Gastrocnemius medialis (tissue), 4 donors: Measurements from ENCODE around the gene SMIM10L2A.

Source experiments
- CTCF ChIP-seq, 5 experiments: fragments of 450-650 bp in 3 of 5; fragments of 200-600 bp in 2 of 5; sonication (generic) in 2 of 5; IDR thresholded peaks in 4 of 5; conservative IDR thresholded peaks in 1 of 5; 1 replicate in 4 of 5; 2 replicates in 1 of 5; pipeline ENCODE4 v1.5.1; 2016 to 2019; ENCODE audit warnings: antibody characterized with exemption in 5 of 5, mild to moderate bottlenecking in 3 of 5, moderate library complexity in 3 of 5
- POLR2A ChIP-seq, 2 donors: fragments of 450-650 bp; IDR thresholded peaks; one replicate each; pipeline ENCODE4 v1.6.1; 2017; ENCODE audit warnings: antibody characterized with exemption in 2 of 2, mild to moderate bottlenecking in 2 of 2, moderate library complexity in 2 of 2

- TF ChIP-seq POLR2A (IDR thresholded peaks at IDR 0.05), result no peak
- no peak for TF ChIP-seq CTCF (IDR thresholded peaks at IDR 0.05 in 4 of 5, conservative IDR thresholded peaks at IDR 0.05 in 1 of 5)
These were observed 38.5 kb upstream of the SMIM10L2A start for GRCh38 chrX:135383249-135383648.
